Measurements from ENCODE around the gene C5AR1. TPM values are rescaled to one million over a fixed set of nuclear protein-coding genes. Genes with fewer than 3 reads are reported as not detected.
"Not testable (repeated sequence)": the region's sequence is repeated elsewhere in the genome, so short reads cannot be mapped to it uniquely, and the experiment has no call there.

The C5AR1 gene
- total RNA-seq, 1 donor from 2014 or later = 5.0 TPM

GRCh38 chr19:47351548-47351947 lies 41.9 kb downstream of the C5AR1 start:
- intact Hi-C loops (cut with DNase I) = no loop called here
- DNase-seq (ENCODE audit: missing footprints) = no peak
- no peak for ATAC-seq

GRCh38 chr19:47352095-47352494 lies 42.4 kb downstream of the C5AR1 start:
- intact Hi-C loops (cut with DNase I) = no loop called here
- no peak for DNase-seq (ENCODE audit: missing footprints)
- ATAC-seq = no peak

- intact Hi-C loops (cut with DNase I) = no loop called here
- peak; percentile 63 for DNase-seq (ENCODE audit: missing footprints)
- ATAC-seq = no peak
These were observed 43.6 kb downstream of the C5AR1 start for GRCh38 chr19:47353307-47353712.

- intact Hi-C loops (cut with DNase I) = no loop called here
- ATAC-seq (no peak), DNase-seq (ENCODE audit: missing footprints) (no peak)
These were observed 47.2 kb downstream of the C5AR1 start for GRCh38 chr19:47356900-47357299.

GRCh38 chr19:47357788-47358680 lies 48.4 kb downstream of the C5AR1 start:
- DNase-seq (ENCODE audit: missing footprints) = peak; percentile 53
- intact Hi-C loops (cut with DNase I) = no loop called here
- ATAC-seq = peak; percentile 39

- ATAC-seq (no peak), DNase-seq (ENCODE audit: missing footprints) (no peak)
- intact Hi-C loops (cut with DNase I) = no loop called here
These were observed 49.3 kb downstream of the C5AR1 start for GRCh38 chr19:47358936-47359335.

- peak; percentile 47 for DNase-seq (ENCODE audit: missing footprints)
- no peak for ATAC-seq
- intact Hi-C loops (cut with DNase I) = no loop called here
These were observed 52.7 kb downstream of the C5AR1 start for GRCh38 chr19:47362321-47362720.

- ATAC-seq = peak; percentile 28
These were observed 54.3 kb downstream of the C5AR1 start for GRCh38 chr19:47363758-47364531.

GRCh38 chr19:47365455-47365854 lies 55.8 kb downstream of the C5AR1 start:
- ATAC-seq; intact Hi-C loops (cut with DNase I); DNase-seq (ENCODE audit: missing footprints): not testable (repeated sequence)

More at GRCh38 chr19:47363758-47364531, 54.3 kb downstream of the C5AR1 start:
- intact Hi-C loops (cut with DNase I) = no loop called here
- DNase-seq (ENCODE audit: missing footprints) = peak; percentile 39

GRCh38 chr19:47370045-47370611 lies 60.5 kb downstream of the C5AR1 start:
- intact Hi-C loops (cut with DNase I) = no loop called here
- DNase-seq (ENCODE audit: missing footprints) (peak; percentile 83), ATAC-seq (peak; percentile 35)

GRCh38 chr19:47371261-47371660 lies 61.6 kb downstream of the C5AR1 start:
- intact Hi-C loops (cut with DNase I) = no loop called here
- DNase-seq (ENCODE audit: missing footprints) (peak; percentile 53), ATAC-seq (no peak)

Other genes starting within 250 kb of the C5AR1 start
- 20.5 TPM for gene ZC3H4, start 196.1 kb upstream of the C5AR1 start, total RNA-seq
- 45.1 TPM for gene SAE1, start 179.0 kb upstream of the C5AR1 start, total RNA-seq
- 5.0 TPM for gene BBC3, start 78.7 kb upstream of the C5AR1 start, total RNA-seq
- gene CCDC9, start 53.3 kb upstream of the C5AR1 start, total RNA-seq = 21.2 TPM
- 11.2 TPM for gene INAFM1, start 35.0 kb upstream of the C5AR1 start, total RNA-seq
- gene C5AR2, start 22.3 kb downstream of the C5AR1 start, total RNA-seq = 0.95 TPM
- 8.0 TPM for gene DHX34, start 39.5 kb downstream of the C5AR1 start, total RNA-seq
- 3.8 TPM for gene MEIS3, start 109.7 kb downstream of the C5AR1 start, total RNA-seq
- 0.46 TPM for gene SLC8A2, start 162.0 kb downstream of the C5AR1 start, total RNA-seq
- gene KPTN, start 174.4 kb downstream of the C5AR1 start, total RNA-seq = 9.1 TPM
- 119 TPM for gene NAPA, start 205.2 kb downstream of the C5AR1 start, total RNA-seq